ENCODE results near the gene TNFRSF1B. TPM values are rescaled to one million over a fixed set of nuclear protein-coding genes. Genes with fewer than 3 reads are reported as not detected.

TNFRSF1B gene
- total RNA-seq, 2 donors from 2014 or later, result 17.0 to 25.6 TPM

GRCh38 chr1:12132078-12132477 is 34.7 kb upstream of the TNFRSF1B start:
- Histone ChIP-seq H3K9me3 (no peaks in the 10 kb centered on the region), H3K4me1 (peaks cover 0 to 21% of the 10 kb centered on the region in 2 donors), H3K4me3 (no peak overlapping the region), H3K27me3 (no peaks in the 10 kb centered on the region), H3K36me3 (no peaks in the 10 kb centered on the region), H3K27ac (peak overlapping the region; percentile 31 to 53)
- peak; percentile 85 for DNase-seq (ENCODE audit: low spot score)
- TF ChIP-seq, protein P1, sequence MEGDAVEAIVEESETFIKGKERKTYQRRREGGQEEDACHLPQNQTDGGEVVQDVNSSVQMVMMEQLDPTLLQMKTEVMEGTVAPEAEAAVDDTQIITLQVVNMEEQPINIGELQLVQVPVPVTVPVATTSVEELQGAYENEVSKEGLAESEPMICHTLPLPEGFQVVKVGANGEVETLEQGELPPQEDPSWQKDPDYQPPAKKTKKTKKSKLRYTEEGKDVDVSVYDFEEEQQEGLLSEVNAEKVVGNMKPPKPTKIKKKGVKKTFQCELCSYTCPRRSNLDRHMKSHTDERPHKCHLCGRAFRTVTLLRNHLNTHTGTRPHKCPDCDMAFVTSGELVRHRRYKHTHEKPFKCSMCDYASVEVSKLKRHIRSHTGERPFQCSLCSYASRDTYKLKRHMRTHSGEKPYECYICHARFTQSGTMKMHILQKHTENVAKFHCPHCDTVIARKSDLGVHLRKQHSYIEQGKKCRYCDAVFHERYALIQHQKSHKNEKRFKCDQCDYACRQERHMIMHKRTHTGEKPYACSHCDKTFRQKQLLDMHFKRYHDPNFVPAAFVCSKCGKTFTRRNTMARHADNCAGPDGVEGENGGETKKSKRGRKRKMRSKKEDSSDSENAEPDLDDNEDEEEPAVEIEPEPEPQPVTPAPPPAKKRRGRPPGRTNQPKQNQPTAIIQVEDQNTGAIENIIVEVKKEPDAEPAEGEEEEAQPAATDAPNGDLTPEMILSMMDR (IDR thresholded peaks at IDR 0.05), result no peak

GRCh38 chr1:12134716-12135115 is 32.1 kb upstream of the TNFRSF1B start:
- no peaks in the 10 kb centered on the region for H3K36me3 ChIP-seq
- TF ChIP-seq, protein P1 (IDR thresholded peaks at IDR 0.05), result no peak
- no peak for DNase-seq (ENCODE audit: low spot score)
- H3K4me3 ChIP-seq, result no peak overlapping the region
- H3K9me3 ChIP-seq, result no peaks in the 10 kb centered on the region
- H3K4me1 ChIP-seq, result peaks cover 0 to 21% of the 10 kb centered on the region in 2 donors
- no peaks in the 10 kb centered on the region for H3K27me3 ChIP-seq
- H3K27ac ChIP-seq, result no peak overlapping the region

- Histone ChIP-seq H3K4me1 (peaks cover 0 to 21% of the 10 kb centered on the region in 2 donors), H3K9me3 (no peaks in the 10 kb centered on the region), H3K36me3 (no peaks in the 10 kb centered on the region), H3K27ac (peak overlapping the region; percentile 17 to 35), H3K4me3 (no peak overlapping the region), H3K27me3 (no peaks in the 10 kb centered on the region)
- DNase-seq (ENCODE audit: low spot score), result peak; percentile 81
- TF ChIP-seq, protein P1 (IDR thresholded peaks at IDR 0.05), result no peak
These were observed 31.2 kb upstream of the TNFRSF1B start for GRCh38 chr1:12135612-12136011.

DNA sequence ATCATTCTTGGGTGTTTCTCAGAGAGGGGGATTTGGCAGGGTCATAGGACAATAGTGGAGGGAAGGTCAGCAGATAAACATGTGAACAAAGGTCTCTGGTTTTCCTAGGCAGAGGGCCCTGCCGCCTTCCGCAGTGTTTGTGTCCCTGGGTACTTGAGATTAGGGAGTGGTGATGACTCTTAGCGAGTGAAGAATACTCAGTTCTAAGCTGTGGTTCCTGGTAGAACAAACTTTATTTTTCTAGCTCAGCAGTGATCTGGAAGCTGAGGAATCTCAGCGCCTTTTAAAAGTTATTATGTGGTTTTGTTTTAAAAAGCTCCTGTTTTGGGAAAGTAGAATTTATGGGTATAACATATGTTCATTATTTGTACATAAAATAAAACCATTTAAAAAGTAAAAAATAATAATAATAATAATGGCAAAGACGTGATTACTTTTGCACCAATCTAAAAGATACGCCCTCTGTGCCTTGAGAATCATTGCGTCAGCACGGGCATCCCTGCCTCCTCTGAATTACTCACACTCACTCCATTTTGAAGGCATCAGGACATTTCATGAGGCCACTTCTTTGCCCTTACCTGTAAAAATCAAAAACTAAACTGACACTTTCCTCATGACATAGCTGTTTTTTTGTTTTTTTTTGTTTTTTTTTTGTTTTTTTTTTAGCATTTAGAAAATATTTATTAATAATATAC is 29.7 kb upstream of the TNFRSF1B start:
- DNase-seq (ENCODE audit: low spot score), result no peak
- H3K9me3 ChIP-seq, result no peaks in the 10 kb centered on the region
- H3K36me3 ChIP-seq, result no peaks in the 10 kb centered on the region
- no peaks in the 10 kb centered on the region for H3K27me3 ChIP-seq
- H3K4me3 ChIP-seq, result no peak overlapping the region
- H3K4me1 ChIP-seq, result peaks cover 0 to 17% of the 10 kb centered on the region in 2 donors
- H3K27ac ChIP-seq, result no peak overlapping the region
- TF ChIP-seq, protein P1 (IDR thresholded peaks at IDR 0.05), result no peak

- no peaks in the 10 kb centered on the region for H3K9me3 ChIP-seq
- no peak for DNase-seq (ENCODE audit: low spot score)
- H3K27me3 ChIP-seq, result no peaks in the 10 kb centered on the region
- H3K27ac ChIP-seq, result no peak overlapping the region
- no peaks in the 10 kb centered on the region for H3K36me3 ChIP-seq
- TF ChIP-seq, protein P1 (IDR thresholded peaks at IDR 0.05), result no peak
- H3K4me1 ChIP-seq, result peaks cover 0 to 19% of the 10 kb centered on the region in 2 donors
- H3K4me3 ChIP-seq, result no peak overlapping the region
These were observed 28.3 kb upstream of the TNFRSF1B start for GRCh38 chr1:12138196-12139168.
